ENCODE results near the gene ATP9B.

DNA sequence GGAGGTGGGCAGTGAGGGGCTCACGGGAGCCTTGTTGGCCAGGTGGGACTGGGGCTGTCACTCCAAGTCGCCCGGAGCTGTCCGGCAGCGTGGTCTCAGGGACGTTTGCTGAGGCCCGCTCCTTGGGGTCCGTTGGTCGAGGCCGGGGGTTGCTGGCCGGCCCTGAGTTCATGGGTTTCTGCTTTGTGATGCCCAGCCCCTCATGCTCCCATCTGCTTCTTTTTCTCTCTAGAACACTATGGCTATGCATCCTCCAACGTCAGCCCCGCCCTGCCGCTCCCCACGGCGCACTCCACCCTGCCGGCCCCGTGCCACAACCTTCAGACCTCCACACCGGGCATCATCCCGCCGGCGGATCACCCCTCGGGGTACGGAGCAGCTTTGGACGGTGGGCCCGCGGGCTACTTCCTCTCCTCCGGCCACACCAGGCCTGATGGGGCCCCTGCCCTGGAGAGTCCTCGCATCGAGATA lies 341.0 kb downstream of the ATP9B start:
- TF ChIP-seq, protein P1, sequence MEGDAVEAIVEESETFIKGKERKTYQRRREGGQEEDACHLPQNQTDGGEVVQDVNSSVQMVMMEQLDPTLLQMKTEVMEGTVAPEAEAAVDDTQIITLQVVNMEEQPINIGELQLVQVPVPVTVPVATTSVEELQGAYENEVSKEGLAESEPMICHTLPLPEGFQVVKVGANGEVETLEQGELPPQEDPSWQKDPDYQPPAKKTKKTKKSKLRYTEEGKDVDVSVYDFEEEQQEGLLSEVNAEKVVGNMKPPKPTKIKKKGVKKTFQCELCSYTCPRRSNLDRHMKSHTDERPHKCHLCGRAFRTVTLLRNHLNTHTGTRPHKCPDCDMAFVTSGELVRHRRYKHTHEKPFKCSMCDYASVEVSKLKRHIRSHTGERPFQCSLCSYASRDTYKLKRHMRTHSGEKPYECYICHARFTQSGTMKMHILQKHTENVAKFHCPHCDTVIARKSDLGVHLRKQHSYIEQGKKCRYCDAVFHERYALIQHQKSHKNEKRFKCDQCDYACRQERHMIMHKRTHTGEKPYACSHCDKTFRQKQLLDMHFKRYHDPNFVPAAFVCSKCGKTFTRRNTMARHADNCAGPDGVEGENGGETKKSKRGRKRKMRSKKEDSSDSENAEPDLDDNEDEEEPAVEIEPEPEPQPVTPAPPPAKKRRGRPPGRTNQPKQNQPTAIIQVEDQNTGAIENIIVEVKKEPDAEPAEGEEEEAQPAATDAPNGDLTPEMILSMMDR (tag by site-specific recombination; IDR thresholded peaks at IDR 0.05) = no peak
- TF ChIP-seq GLI4 (tag by site-specific recombination; IDR thresholded peaks at IDR 0.05) (no peak), ZFP37 (tag by site-specific recombination; IDR thresholded peaks at IDR 0.05) (no peak), ZNF366 (tag by site-specific recombination; conservative IDR thresholded peaks at IDR 0.05) (no peak), ZBTB21 (tag by site-specific recombination; IDR thresholded peaks at IDR 0.05) (no peak), YY2 (tag by site-specific recombination; IDR thresholded peaks at IDR 0.05) (no peak), ZNF510 (tag by site-specific recombination; IDR thresholded peaks at IDR 0.05; ENCODE audit: insufficient replicate concordance) (no peak), KLF10 (tag by site-specific recombination; IDR thresholded peaks at IDR 0.05) (no peak)
- TF ChIP-seq, protein P2, sequence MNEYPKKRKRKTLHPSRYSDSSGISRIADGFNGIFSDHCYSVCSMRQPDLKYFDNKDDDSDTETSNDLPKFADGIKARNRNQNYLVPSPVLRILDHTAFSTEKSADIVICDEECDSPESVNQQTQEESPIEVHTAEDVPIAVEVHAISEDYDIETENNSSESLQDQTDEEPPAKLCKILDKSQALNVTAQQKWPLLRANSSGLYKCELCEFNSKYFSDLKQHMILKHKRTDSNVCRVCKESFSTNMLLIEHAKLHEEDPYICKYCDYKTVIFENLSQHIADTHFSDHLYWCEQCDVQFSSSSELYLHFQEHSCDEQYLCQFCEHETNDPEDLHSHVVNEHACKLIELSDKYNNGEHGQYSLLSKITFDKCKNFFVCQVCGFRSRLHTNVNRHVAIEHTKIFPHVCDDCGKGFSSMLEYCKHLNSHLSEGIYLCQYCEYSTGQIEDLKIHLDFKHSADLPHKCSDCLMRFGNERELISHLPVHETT (tag by site-specific recombination; IDR thresholded peaks at IDR 0.05) = no peak

Measured in HEK293 (cell line).